ENCODE results near the gene HNRNPF.

DNA sequence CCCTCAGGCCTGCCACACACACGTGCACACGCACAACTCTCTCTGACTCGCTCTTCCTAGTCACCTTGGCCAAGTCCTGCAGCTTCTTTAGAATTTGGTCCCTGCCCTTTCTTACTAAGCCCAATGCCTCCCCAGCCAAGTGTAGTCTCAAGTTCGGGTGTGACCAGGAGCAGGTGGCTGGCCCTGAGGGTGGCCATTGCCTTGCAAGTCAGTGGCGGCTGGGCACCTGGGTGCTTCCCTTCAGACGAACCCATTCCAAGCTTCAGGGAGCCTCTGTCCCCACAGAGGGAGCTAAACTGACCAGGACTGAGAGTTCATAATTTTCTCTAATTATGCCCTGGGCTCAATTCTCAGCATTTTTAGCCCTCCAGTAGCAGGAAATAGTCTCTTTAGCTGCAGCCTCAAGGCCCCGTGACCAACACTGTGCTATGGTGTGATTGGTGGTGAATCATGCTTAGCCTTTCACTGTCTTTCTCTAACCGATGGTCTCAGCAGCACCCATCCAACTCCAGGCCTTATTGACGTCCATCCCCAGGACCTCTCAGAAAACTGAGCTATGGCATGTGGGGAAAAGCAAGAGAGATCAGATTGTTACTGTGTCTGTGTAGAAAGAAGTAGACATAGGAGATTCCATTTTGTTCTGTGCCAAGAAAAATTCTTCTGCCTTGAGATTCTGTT is 72.2 kb downstream of the HNRNPF start:
- TF ChIP-seq, protein P1, sequence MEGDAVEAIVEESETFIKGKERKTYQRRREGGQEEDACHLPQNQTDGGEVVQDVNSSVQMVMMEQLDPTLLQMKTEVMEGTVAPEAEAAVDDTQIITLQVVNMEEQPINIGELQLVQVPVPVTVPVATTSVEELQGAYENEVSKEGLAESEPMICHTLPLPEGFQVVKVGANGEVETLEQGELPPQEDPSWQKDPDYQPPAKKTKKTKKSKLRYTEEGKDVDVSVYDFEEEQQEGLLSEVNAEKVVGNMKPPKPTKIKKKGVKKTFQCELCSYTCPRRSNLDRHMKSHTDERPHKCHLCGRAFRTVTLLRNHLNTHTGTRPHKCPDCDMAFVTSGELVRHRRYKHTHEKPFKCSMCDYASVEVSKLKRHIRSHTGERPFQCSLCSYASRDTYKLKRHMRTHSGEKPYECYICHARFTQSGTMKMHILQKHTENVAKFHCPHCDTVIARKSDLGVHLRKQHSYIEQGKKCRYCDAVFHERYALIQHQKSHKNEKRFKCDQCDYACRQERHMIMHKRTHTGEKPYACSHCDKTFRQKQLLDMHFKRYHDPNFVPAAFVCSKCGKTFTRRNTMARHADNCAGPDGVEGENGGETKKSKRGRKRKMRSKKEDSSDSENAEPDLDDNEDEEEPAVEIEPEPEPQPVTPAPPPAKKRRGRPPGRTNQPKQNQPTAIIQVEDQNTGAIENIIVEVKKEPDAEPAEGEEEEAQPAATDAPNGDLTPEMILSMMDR (IDR thresholded peaks at IDR 0.05) = no peak
- TF ChIP-seq POLR2A (IDR thresholded peaks at IDR 0.05) = no peak

Measured in esophagus squamous epithelium (tissue), 4 donors.